Posterior vena cava (tissue), 2 donors: ENCODE results near the gene CPHXL2. TPM values are rescaled to one million over a fixed set of nuclear protein-coding genes. Genes with fewer than 3 reads are reported as not detected.

Source experiments
- DNase-seq: peaks from one replicate; pipeline ENCODE4 v3.0.0-alpha.2; 2020; ENCODE audit warnings: low spot score
- intact Hi-C, 2 donors: fragments of 100-400 bp; cut with DNase I; formaldehyde crosslinking; loops; one replicate each; pipeline versions ENCODE4 v1.14.1 to v1.14.2; 2022 to 2023
- long read RNA-seq, 2 donors: library from polyadenylated mRNA; unstranded; transcript quantifications; one replicate each; pipeline ENCODE4 v2.0.0, GENCODE V29; 2020 to 2021
- total RNA-seq, 2 donors: library from RNA; stranded (reverse); fragmentation: NEBNext Ultra II Directional; extraction: Animal tissue kit (Norgen Biotek cat#: 25700); gene quantifications; one replicate each; pipeline ENCODE4 v1.2.1, GENCODE V29; 2021
- donor health status: DM: yes; HTN: yes; CAD: no.
- donor health status: DM: yes; HTN: yes; CAD: no.

The CPHXL2 gene
- not detected for total RNA-seq
- long read RNA-seq, donor 1, partial matches to known transcripts, result 0 of 2 reads
- long read RNA-seq, donor 1, other reads (novel, unspliced or antisense), result 2 of 2 reads
- long read RNA-seq, donor 2, result 0 reads

GRCh38 chr16:75676909-75677308 lies at the start of gene CPHXL2:
Gene CPHXL2 (minus strand): TSS chr16:75677009. CDS start chr16:75676999, 10 bp downstream.
- intact Hi-C loops, result no loop called here
- DNase-seq, result no peak

GRCh38 chr16:75726390-75726789 lies 49.6 kb upstream of the CPHXL2 start, which contains the start of gene CPHXL:
Gene CPHXL (minus strand): TSS chr16:75726490. CDS start chr16:75726442, 48 bp downstream.
- no peak for DNase-seq
- intact Hi-C loops, result no loop called here

GRCh38 chr16:75718452-75718851 lies 41.6 kb upstream of the CPHXL2 start:
- DNase-seq, result no peak
- intact Hi-C loops, result no loop called here

- intact Hi-C loops, result no loop called here
- DNase-seq, result no peak
Observed at GRCh38 chr16:75714661-75715060, 37.9 kb upstream of the CPHXL2 start.

DNA sequence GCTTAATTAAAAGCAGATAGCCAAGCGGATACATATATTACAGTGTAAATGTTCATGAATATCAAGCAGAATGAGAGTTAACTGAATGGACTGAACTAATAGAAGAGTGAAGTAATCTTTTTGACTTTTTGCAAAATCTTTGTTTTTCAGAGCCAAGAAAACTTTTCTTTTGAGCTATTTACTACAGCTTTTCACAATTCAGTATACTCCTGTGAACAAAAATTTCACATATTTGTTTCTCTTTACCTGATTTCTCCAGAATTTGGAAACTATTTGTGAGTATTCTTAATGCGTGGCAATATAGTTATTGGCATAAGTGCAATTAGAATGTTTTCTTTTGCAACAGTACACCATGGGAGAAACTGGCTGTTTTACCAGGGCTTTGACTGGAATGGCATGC lies 33.5 kb upstream of the CPHXL2 start:
- intact Hi-C loops, result no loop called here
- no peak for DNase-seq

DNA sequence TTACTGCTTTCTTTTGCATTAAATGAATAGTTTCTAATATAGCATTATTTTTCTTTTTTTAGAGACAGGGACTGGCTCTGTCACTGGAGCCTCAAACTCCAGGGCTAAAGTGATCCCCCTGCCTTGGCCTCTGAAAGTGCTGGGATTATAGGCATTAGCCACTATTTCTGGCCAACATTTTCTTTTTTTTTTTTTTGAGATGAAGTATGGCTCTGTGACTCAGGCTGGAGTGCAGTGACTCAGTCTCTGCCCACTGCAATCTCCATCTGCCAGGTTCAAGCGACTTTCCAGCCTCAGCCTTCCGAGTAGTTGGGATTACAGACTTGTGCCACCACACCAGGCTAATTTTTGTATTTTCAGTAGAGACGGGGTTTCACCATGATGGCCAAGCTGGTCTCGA lies 26.5 kb upstream of the CPHXL2 start:
- no peak for DNase-seq
- intact Hi-C loops, result no loop called here

- DNase-seq, result no peak
- intact Hi-C loops, result no loop called here
Observed at GRCh38 chr16:75702242-75702641, 25.4 kb upstream of the CPHXL2 start.

DNA sequence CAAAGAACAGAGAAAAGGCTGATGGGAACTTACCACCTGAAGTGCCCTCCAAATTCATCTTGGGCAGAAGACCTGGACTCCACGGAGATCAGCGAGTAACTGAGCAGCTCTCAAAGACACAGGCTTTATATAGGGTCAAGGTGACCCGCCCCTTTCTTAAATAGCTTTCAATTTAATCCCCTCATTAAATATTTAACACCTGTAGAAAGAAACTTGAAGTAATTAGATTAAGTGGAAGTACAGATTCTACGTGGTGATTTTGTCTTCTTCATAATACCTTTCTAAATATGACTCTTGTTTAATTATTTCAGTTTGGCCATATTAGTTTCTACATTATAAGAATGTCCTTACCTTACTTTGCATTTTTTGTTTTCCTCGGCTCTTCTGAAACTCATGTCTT lies 24.6 kb upstream of the CPHXL2 start, which contains the start of gene DUXB:
TSS of gene DUXB (minus strand) at position 101 of the 400 bp plus-strand sequence. CDS start at position 58, 43 bp downstream.
- intact Hi-C loops, result no loop called here
- no peak for DNase-seq

- no peak for DNase-seq
- intact Hi-C loops, result no loop called here
Observed at GRCh38 chr16:75697571-75697970, 20.8 kb upstream of the CPHXL2 start.

DNA sequence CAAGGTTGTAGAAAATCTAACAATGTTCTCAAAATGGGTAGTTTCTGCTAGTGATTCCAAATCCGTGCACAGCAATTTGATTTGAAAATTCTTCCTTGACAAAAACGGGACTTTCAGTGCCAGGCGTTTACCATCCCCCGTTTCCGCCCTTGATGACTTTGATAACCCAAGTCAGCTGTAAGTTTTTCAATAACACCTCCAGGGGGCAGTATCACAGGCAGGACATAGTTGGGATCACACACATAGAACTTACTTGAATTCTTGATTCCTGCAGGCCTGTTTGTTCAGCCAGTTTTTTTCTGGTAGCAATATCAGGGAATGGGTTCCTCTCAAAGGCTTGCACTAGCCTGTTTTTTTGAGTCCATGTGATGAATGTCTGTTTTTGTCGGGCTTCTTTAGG lies 18.9 kb upstream of the CPHXL2 start:
- intact Hi-C loops, result no loop called here
- no peak for DNase-seq

GRCh38 chr16:75687361-75687760 lies 10.6 kb upstream of the CPHXL2 start:
- intact Hi-C loops, result no loop called here
- DNase-seq, result no peak

- intact Hi-C loops, result no loop called here
- no peak for DNase-seq
Observed at GRCh38 chr16:75682308-75682707, 5.5 kb upstream of the CPHXL2 start.

DNA sequence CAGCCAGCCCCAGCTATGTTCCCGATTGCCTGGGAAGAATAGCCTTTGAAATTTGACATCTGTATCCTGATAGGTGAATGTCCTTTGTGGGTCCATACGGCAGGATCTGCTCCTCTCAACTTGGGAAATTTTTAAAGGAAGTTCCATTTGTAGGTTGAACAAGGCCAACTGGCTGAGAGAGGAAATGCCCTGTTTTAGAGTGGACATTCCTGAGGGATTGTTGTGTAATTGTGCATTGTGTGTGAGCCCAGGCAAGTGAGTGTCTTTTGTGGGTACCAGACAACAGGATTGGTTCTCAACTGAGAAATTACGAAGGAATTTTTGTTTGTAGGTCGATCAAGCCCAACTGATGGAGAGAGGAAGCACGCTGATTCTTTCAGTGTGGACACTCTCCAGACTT lies 2.6 kb upstream of the CPHXL2 start:
- DNase-seq, result no peak
- intact Hi-C loops, result no loop called here

DNA sequence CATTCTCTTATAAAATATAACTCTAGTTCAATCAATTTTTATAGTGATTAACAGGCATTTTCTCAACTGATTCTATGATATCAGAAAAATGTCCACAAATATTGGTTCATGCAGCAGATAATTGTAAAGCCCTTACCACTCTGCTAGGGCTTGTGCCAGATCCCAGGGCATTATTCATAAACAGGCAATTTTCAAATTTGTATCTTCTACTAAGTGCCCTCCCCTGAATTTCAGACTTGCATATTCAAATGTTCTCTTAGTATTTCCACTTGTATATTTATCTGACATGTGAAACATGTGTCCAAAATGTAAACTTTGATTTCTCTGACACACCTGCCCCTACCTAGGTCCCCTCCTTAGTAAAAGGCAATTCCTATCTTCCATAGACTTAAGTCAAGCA lies 9.3 kb downstream of the CPHXL2 start:
- intact Hi-C loops, result no loop called here
- DNase-seq, result no peak

DNA sequence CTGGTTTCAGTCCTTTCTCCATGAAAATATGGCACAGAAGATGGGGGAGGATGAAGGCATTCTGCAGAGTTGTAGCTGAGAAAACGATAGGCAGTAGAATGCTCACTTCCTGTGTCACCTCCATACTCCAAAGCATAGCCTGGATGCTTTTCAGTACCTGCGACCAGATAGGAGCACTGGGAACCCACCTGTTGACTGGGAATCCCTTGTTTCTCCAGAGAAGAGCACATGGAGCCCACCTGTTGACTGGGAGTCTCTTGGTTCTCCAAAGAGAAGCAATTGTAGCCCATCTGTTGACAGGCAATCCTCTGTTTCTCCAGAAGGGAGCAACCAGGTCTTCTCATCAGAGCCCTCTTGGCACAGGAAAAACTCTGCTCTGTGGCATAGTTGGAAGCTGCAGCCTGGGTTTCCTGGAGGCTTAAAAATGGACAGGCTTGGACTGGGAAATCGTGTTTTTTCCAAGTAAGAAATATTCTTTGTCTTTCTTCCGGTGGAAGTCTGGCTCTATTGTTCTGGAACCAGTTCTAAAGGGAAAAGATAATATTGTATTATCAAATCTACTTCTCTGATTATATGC lies 16.0 kb downstream of the CPHXL2 start:
- DNase-seq, result no peak
- intact Hi-C loops, result no loop called here

GRCh38 chr16:75660321-75660720 lies 16.5 kb downstream of the CPHXL2 start:
- no peak for DNase-seq
- intact Hi-C loops, result no loop called here

GRCh38 chr16:75658175-75658574 lies 18.6 kb downstream of the CPHXL2 start:
- intact Hi-C loops, result loop anchor here in 1 of 2 donors (10.0 kb wide), 1 partner anchor 97 kb away; no protein-coding TSS in a partner anchor
- DNase-seq, result no peak

DNA sequence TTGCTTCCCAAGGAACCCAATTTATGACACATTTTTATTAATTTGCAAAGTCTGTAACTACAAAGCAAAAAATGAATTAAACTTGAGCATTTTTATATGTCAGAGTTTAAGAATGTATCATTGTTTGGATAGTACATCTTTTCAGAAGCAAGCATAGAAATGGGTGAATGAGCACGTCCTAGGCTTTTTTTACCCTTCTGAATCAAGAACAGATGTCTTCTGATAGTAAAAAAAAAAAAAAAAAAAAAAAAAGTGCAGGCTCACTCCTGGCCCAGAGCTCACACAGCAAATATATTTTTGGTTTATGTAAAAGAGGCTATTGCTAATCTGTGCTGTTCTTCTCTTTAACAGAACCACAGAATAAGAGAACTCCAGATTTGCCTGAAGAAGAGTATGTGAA lies 22.9 kb downstream of the CPHXL2 start:
- intact Hi-C loops, result loop anchor here in 1 of 2 donors (10.0 kb wide), 1 partner anchor 101 kb away; no protein-coding TSS in a partner anchor
- no peak for DNase-seq

DNA sequence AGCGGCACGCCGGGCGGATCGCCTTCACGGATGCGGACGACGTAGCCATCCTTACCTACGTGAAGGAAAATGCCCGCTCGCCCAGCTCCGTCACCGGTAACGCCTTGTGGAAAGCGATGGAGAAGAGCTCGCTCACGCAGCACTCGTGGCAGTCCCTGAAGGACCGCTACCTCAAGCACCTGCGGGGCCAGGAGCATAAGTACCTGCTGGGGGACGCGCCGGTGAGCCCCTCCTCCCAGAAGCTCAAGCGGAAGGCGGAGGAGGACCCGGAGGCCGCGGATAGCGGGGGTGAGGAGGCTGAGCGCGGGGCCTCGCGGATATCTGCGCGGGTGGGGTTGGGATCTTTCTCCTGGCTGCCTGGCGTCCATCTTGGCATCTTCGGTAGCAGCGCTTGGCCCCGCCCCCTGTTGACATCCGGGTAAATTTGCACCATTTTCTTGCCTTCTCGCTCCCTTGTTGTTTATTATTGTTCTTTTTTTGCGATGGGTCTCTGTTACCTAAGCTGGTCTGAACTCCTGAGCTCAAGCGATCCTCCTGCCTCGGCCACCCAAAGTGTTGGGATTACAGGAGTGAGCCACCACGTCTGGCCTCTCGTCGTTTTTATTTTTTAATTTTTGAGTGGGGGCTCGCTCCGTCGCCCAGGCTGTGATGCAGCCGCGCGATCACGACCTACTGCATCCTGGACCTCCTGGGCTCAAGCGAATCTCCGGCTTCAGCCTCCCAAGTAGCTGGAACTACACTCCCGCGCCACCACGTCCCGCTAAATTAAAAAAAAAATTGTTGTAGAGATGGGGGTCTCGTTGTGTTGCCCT lies 28.3 kb downstream of the CPHXL2 start:
- intact Hi-C loops, result no loop called here
- DNase-seq, result peak; percentile 94

DNA sequence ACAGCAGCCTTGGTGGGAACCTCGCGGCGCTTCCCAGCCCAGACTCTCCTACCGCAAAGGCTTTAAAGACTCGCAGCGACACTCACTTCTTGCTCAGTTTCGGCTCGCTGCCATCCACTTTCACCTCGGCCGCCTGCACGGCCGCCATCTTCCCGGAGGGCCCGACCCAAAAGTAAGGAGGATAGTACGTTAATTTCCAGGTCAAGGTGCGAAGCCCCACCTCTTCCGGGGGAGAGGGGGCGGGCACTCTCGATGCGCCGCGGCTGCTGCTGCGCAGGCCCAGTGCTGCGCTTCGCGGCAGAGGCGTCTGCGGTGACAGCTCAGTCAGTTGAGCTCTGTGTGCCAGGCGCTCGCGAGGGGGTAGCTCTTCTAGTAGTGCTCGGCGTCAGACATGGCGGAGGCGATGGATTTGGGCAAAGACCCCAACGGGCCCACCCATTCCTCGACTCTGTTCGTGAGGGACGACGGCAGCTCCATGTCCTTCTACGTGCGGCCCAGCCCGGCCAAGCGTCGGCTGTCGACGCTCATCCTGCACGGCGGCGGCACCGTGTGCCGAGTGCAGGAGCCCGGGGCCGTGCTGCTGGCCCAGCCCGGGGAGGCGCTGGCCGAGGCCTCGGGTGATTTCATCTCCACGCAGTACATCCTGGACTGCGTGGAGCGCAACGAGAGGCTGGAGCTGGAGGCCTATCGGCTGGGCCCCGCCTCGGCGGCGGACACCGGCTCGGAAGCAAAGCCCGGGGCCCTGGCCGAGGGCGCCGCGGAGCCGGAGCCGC lies 29.1 kb downstream of the CPHXL2 start, which contains the start of the genes KARS1 and TERF2IP:
TSS of gene KARS1 (minus strand) at position 174 of the 773 bp plus-strand sequence. CDS start at position 148, 26 bp downstream.
TSS of gene TERF2IP (plus strand) at position 282 of the 773 bp plus-strand sequence. CDS start at position 392, 110 bp downstream.
- peak; percentile 98 for DNase-seq
- intact Hi-C loops, result no loop called here
